K562 (cell line): ENCODE measurements around the gene POLA1.

Experiments
- CEBPB ChIP-seq: fragments of 450-650 bp; IDR thresholded peaks from 2 replicates; pipeline ENCODE4 v1.6.1; 2016; ENCODE audit warnings: missing genetic modification characterization, missing compliant biosample characterization
- CREB5 ChIP-seq: fragments of 250-450 bp; sonication (Bioruptor Pico); IDR thresholded peaks from 2 replicates; pipeline ENCODE4 v1.5.0; 2020; ENCODE audit warnings: mild to moderate bottlenecking
- CTCF ChIP-seq, 3 experiments: IDR thresholded peaks in 2 of 3; conservative IDR thresholded peaks in 1 of 3; 2 replicates each; pipeline ENCODE4 v1.5.1; 2011 to 2012; ENCODE audit warnings: low read length in 3 of 3, mild to moderate bottlenecking in 3 of 3, control low read depth in 2 of 3, improper control_type of control experiment in 1 of 3, inconsistent platforms in 1 of 3, low read depth in 1 of 3, mixed read lengths in 1 of 3, moderate library complexity in 1 of 3; ENCODE audit not compliant: insufficient read depth in 2 of 3
- MCM2 ChIP-seq: fragments of 450-650 bp; IDR thresholded peaks from 2 replicates; pipeline ENCODE4 v1.6.1; 2017; ENCODE audit warnings: low read depth, mild to moderate bottlenecking
- MIER1 ChIP-seq: fragments of 450-650 bp; IDR thresholded peaks from 2 replicates; pipeline ENCODE4 v1.6.1; 2016; ENCODE audit warnings: antibody characterized with exemption, mild to moderate bottlenecking, low read depth
- REST ChIP-seq, 2 experiments: fragments of 450-650 bp; formaldehyde crosslinking in 1 of 2; IDR thresholded peaks; 2 replicates each; pipeline versions ENCODE4 v1.4.0 to v1.6.1; 2014 to 2020; ENCODE audit warnings: mild to moderate bottlenecking in 2 of 2, borderline replicate concordance in 1 of 2, low read depth in 1 of 2
- TBP ChIP-seq: optimal IDR thresholded peaks from 2 replicates; pipeline ENCODE3; 2011; ENCODE audit warnings: low read depth, low read length, improper control_type of control experiment
- ZNF174 ChIP-seq: fragments of 250-450 bp; sonication (Bioruptor Pico); IDR thresholded peaks from 2 replicates; pipeline ENCODE4 v1.4.0; 2020; ENCODE audit warnings: mild to moderate bottlenecking
- ZNF431 ChIP-seq: sonication (generic); formaldehyde crosslinking; IDR thresholded peaks from 2 replicates; pipeline ENCODE4 v1.8.0; 2022; ENCODE audit warnings: mild to moderate bottlenecking, missing genetic modification reagents
- ZNF449 ChIP-seq: fragments of 250-450 bp; sonication (Bioruptor Pico); IDR thresholded peaks from 2 replicates; pipeline ENCODE4 v1.8.0; 2022; ENCODE audit warnings: moderate library complexity, mild to moderate bottlenecking, inconsistent platforms

GRCh38 chrX:24842486-24842885 lies 148.8 kb downstream of the POLA1 start:
- TF ChIP-seq CREB5 (CRISPR knock-in tag) (no peak), TBP (no peak), CEBPB (tag) (no peak), ZNF431 (no peak), ZNF449 (CRISPR knock-in tag) (no peak), CTCF (IDR thresholded peaks at IDR 0.05 in 2 of 3, conservative IDR thresholded peaks at IDR 0.05 in 1 of 3; ENCODE audit: insufficient read depth in 2 of 3, low read depth in 1 of 3, low read length in 3 of 3) (no peak), ZNF174 (no peak), MCM2 (no peak), MIER1 (no peak), REST (IDR thresholded peaks at IDR 0.05; ENCODE audit: borderline replicate concordance) (no peak), REST (CRISPR knock-in tag; IDR thresholded peaks at IDR 0.05; ENCODE audit: low read depth) (no peak)
